Measurements from ENCODE around the gene CDH24. TPM values are rescaled to one million over a fixed set of nuclear protein-coding genes. Genes with fewer than 3 reads are reported as not detected.
A peak's percentile ranks its signal among the peaks of the same experiment; 100 is the strongest.

The CDH24 gene, protein sequence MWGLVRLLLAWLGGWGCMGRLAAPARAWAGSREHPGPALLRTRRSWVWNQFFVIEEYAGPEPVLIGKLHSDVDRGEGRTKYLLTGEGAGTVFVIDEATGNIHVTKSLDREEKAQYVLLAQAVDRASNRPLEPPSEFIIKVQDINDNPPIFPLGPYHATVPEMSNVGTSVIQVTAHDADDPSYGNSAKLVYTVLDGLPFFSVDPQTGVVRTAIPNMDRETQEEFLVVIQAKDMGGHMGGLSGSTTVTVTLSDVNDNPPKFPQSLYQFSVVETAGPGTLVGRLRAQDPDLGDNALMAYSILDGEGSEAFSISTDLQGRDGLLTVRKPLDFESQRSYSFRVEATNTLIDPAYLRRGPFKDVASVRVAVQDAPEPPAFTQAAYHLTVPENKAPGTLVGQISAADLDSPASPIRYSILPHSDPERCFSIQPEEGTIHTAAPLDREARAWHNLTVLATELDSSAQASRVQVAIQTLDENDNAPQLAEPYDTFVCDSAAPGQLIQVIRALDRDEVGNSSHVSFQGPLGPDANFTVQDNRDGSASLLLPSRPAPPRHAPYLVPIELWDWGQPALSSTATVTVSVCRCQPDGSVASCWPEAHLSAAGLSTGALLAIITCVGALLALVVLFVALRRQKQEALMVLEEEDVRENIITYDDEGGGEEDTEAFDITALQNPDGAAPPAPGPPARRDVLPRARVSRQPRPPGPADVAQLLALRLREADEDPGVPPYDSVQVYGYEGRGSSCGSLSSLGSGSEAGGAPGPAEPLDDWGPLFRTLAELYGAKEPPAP
- polyA plus RNA-seq (ENCODE audit: insufficient read length in 10 of 10) = 1 to 10 TPM; 2.8 to 5.5 (median 3.8) TPM
- long read RNA-seq, donor 1 = 0 reads
- long read RNA-seq, donor 2 = 0 reads
- long read RNA-seq, donor 3 = 0 reads
- long read RNA-seq, donor 4 = 0 reads
- long read RNA-seq, donor 5 = 0 reads
- long read RNA-seq, donor 6 = 0 reads
- long read RNA-seq, donor 7 = 0 reads
- long read RNA-seq, donor 8, partial matches to known transcripts = 0 of 1 reads
- long read RNA-seq, donor 8, other reads (novel, unspliced or antisense) = 0 of 1 reads
- long read RNA-seq, donor 9 = 0 reads

DNA sequence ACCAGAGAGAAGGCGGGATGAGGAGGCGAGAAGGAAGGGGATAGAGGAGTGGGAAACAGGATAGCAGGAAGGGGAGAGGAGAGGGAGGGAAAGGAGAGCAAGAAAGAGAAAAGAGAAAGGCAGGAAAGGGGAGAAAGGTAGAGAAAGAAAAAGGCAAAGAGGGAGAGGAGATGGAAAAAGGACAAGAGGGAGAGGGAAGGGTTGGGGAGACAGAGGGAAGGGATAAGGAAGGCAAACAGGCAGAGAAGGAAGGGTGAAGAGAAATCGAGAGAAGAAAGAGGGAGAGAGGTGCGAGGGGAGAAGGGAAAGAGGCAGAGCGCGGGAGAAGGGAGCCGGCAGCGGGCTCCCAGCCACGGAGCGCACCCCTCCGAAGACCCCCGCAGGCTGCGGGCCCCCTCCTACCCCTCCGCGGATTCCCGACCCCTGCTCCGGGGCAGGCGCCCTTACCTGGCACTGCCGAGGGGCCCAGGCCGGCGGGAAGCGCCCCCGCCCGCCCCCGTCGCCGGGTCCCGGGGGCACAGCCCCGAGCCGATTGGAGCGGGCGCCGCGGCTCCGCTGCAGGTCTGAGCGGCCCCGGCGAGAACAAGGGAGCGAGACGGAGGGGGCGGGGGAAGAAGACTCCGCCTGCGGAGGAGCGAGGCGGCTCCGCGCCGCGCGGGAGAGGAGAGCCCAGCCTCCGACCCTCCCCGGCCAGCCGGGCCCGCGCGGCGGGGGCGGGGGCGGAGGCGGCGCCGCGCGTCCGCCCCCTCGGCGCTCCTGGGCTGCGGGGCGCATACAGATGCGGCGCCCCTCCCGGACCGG lies at the start of gene CDH24:
TSS of gene CDH24 (minus strand) at position 565 of the 801 bp plus-strand sequence. CDS start 1,787 bp downstream, outside the sequence.
- peak; percentile 71 to 91 (median 85) for DNase-seq

- no peak for DNase-seq
Observed at GRCh38 chr14:23106747-23107045, 49.4 kb upstream of the CDH24 start.

DNA sequence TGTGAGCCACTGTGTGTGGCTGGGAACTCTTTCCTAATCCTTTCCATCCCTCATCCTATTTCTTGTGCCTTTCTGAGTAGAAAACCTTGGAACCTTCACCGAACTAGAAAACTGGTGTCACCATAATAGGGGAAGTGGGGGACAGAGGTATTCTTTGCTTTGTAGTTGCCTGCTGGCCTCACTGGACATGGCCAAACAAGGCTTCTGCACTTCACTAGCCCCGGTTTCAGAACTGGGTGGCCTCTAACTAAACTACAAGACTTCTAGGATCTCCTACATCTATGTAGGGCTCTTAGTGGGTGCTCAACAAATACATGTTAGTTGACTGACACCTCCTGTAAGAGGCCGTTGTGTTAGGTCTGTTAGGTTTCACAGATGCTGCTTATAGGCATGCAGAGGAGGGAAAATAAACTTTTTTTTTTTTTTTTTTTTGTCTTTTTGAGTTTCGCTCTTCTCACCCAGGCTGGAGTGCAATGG lies 48.1 kb upstream of the CDH24 start:
- DNase-seq = no peak

- DNase-seq = no peak
Observed at GRCh38 chr14:23104591-23105347, 47.4 kb upstream of the CDH24 start, which contains the start of gene CIROP. CIROP (minus strand) TSS chr14:23104989; CDS start chr14:23104920, 69 bp downstream.

DNA sequence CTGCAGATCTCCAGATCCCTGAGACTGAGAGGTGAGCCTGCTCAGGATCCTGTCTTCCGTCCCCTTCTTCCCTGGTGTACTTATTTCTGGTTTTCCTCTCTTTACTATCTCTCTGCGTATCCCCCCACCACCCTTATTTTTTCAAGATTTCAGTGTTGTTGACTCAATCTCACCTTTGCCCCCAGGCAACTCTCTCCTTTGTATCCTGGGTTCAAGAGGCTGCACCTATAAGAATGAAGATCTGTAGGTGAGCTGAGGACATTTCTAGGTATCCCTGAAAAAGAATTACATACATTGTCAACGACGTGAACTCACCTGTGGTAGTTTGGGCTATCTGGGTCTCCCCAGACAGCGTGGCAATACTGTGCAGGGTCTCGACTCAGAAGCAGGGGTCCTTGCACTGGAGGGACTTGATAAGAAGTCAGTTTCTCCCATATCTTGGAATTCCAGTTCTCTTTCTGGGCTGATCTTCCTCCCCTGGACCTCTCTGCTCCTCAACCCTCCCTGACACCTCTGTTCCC lies 46.8 kb upstream of the CDH24 start:
- DNase-seq = no peak

GRCh38 chr14:23103581-23103980 lies 46.3 kb upstream of the CDH24 start:
- DNase-seq = no peak

DNA sequence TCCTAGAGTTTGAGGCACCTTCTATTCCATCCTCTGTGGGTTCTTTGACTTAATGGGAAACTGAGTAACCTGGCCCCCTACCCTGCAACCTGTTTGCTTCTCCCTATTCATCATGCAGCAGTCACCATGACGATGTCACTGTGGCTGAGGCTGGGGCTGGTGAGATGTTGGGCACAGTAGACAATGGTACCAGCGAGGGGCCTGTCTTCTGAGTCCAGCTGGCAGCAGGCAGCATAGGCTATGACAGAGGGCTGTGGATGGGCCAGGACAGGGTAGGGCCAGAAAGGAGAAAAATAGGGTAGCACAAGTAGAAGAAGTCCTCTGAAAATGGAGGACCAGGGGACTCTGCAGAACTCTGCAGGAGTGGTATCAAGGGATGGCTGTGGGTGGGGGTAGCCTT lies 45.5 kb upstream of the CDH24 start:
- DNase-seq = no peak

DNA sequence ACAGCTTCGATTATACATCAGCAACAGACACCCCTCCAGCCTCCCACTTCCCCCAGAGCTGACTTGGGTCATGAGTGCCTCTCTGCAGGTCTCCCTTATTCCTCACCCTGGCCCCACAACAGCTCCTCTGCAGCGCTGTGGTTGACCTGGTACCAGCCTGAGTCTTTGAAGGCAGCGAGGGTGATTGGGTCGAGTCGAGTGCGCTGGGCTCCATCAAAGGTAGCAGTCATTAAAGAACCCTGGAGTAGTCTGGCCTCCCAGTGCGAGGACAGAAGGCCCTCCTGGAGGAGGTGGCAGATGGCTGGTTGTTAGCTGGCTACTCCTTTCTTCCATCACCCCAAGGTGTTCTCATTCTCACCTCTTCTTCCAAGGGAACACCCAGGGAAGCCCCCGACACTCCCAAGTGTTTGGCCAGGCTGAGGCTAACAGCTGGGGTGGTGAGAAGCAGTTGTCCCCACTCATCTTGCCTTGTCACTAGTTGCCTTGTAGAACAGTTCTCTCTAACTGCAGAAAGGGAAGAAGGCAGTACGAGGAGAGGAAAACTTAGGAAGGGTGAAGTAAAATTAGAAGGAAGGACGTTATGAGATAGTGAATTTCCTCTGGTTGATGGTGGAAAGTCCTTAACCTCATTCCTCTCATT lies 44.8 kb upstream of the CDH24 start:
- no peak for DNase-seq

DNA sequence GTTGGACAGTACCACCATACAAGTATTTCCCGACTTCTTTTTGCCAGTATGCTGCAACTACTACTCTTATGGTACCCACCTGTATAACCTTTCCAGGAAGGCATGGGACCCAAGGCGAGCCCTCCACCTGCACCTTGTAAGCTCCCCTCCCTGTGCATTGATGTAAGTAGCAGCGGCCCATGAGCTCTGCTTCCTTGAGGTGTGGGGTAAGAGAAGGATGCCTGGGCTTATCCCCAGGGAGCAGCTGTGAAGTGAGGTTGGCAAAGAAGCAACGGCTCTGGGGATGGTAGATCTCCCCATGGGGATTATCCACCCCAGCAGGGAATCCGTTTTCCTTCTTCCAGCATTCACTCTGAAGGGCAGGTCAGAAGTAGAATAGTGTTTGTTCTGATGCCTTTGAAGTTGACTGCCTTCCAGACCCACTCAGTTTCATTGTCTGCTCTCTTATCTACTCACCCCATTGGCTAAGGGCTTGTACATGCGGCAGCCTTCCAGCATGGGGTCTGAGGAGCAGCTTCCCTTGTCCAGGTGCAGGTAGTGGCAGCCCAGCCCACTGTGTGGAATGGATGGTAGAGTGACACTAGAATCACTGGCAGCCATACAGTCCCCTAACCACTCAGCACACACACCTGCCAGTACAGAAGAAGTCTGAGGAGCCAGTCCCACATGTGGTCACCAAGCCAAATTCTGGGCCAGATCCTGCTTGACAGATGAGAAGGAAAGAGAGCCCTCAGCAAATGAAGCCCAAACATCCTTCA lies 44.1 kb upstream of the CDH24 start:
- DNase-seq = no peak

GRCh38 chr14:23099212-23099861 lies 42.0 kb upstream of the CDH24 start:
- no peak for DNase-seq

- DNase-seq = no peak
Observed at GRCh38 chr14:23097786-23098185, 40.5 kb upstream of the CDH24 start.

- peak; percentile 100 for DNase-seq
Observed at GRCh38 chr14:23095196-23096108, 38.1 kb upstream of the CDH24 start, which contains the start of gene C14orf119. C14orf119 (plus strand) TSS chr14:23095505; CDS start chr14:23097659, 2,154 bp downstream.

DNA sequence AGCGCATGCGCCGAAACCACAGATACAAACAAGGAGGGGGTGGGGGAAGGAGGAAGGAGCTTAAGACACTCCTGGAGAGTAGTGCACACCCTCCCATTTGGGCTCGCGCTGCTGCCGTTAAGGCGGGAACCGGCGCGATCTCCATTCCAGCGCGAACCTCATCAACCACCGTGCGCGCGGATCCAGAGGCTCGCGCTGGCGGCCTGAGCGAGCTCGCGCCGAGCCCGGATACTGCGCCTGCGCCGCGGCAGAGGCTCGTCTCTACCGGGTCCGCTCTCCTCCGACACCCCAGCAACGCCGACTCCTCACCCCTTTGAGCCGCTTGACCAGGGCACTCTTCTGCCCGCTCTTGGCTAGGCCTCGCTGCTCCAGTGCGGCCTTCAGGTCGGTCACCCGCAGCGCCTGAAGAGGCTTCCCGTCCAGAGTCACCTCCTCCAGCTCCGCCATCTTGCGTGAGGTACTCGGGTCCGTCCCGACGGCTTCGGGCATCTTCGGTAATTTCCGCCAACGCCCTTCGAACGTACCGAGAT lies 37.4 kb upstream of the CDH24 start, which contains the start of gene ACIN1:
TSS of gene ACIN1 (minus strand) at position 471 of the 530 bp plus-strand sequence. CDS start at position 447, 24 bp downstream.
- DNase-seq = peak; percentile 84 to 97 (median 88)

GRCh38 chr14:23093991-23094665 lies 36.8 kb upstream of the CDH24 start:
- DNase-seq = no peak

DNA sequence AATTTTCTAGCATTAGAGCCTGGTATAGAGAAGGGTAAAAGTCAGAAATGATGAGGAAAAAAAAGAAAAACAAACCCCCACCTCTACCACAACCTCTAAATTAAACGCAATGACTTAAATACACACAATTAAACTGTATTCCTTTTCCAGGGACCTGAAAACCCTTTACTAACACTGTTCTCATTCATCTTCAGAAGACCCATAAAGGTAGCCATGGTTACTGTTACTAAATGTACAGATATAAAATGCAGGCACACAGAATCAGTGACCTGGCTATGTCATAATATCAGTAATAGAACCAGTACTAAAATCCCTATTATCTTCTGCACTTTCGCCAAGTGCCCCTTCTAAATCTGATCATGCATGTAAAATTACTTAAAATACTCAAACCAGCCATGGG lies 36.2 kb upstream of the CDH24 start:
- no peak for DNase-seq

GRCh38 chr14:23093104-23093503 lies 35.8 kb upstream of the CDH24 start:
- no peak for DNase-seq
